HG03342 (cell line): ENCODE data around the gene GRPR.
A peak's percentile ranks its signal among the peaks of the same experiment; 100 is the strongest.
"Not testable (repeated sequence)": the region's sequence is repeated elsewhere in the genome, so short reads cannot be mapped to it uniquely, and the experiment has no call there.

Experiments
- ATAC-seq: cut with Tn5 transposase; IDR thresholded peaks from one replicate; pipeline ENCODE4 v1.9.1; 2021; ENCODE audit warnings: mild to moderate bottlenecking, moderate library complexity; ENCODE audit not compliant: unreplicated experiment

Gene GRPR

GRCh38 chrX:16136080-16136479, 12.7 kb downstream of the GRPR start:
- ATAC-seq: no peak

GRCh38 chrX:16137416-16138107, 14.2 kb downstream of the GRPR start:
- peak; percentile 73 for ATAC-seq

GRCh38 chrX:16138108-16138427, 14.7 kb downstream of the GRPR start:
- peak; percentile 46 for ATAC-seq

GRCh38 chrX:16140448-16140847, 17.1 kb downstream of the GRPR start:
- no peak for ATAC-seq

GRCh38 chrX:16140983-16141382, 17.6 kb downstream of the GRPR start:
- no peak for ATAC-seq

- no peak for ATAC-seq
Observed at GRCh38 chrX:16141422-16142245, 18.3 kb downstream of the GRPR start.

GRCh38 chrX:16142246-16142558, 18.8 kb downstream of the GRPR start:
- no peak for ATAC-seq

GRCh38 chrX:16143968-16144367, 20.6 kb downstream of the GRPR start:
- no peak for ATAC-seq

- ATAC-seq: no peak
Observed at GRCh38 chrX:16144420-16144819, 21.1 kb downstream of the GRPR start.

GRCh38 chrX:16145093-16145492, 21.7 kb downstream of the GRPR start:
- not testable (repeated sequence) for ATAC-seq

GRCh38 chrX:16145656-16146055, 22.3 kb downstream of the GRPR start:
- ATAC-seq: no peak

GRCh38 chrX:16148896-16149295, 25.5 kb downstream of the GRPR start:
- ATAC-seq: no peak

GRCh38 chrX:16155581-16156096, 32.3 kb downstream of the GRPR start:
- ATAC-seq: no peak

- no peak for ATAC-seq
Observed at GRCh38 chrX:16156692-16157331, 33.4 kb downstream of the GRPR start.

- no peak for ATAC-seq
Observed at GRCh38 chrX:16160729-16161128, 37.4 kb downstream of the GRPR start.

GRCh38 chrX:16161173-16161572, 37.8 kb downstream of the GRPR start:
- ATAC-seq: not testable (repeated sequence)

GRCh38 chrX:16162391-16162790, 39.0 kb downstream of the GRPR start:
- ATAC-seq: no peak

- ATAC-seq: no peak
Observed at GRCh38 chrX:16164748-16165147, 41.4 kb downstream of the GRPR start.

- ATAC-seq: no peak
Observed at GRCh38 chrX:16167181-16167580, 43.8 kb downstream of the GRPR start, which contains the start of gene MAGEB17. Gene MAGEB17 (plus strand): TSS chrX:16167481. CDS start chrX:16170383, 2,902 bp downstream.

- no peak for ATAC-seq
Observed at GRCh38 chrX:16171039-16171438, 47.7 kb downstream of the GRPR start.

- ATAC-seq: no peak
Observed at GRCh38 chrX:16171944-16172343, 48.6 kb downstream of the GRPR start.

GRCh38 chrX:16172391-16172790, 49.0 kb downstream of the GRPR start:
- ATAC-seq: no peak
